HepG2 (cell line): ENCODE data around the gene PRR5L. TPM values are rescaled to one million over a fixed set of nuclear protein-coding genes. Genes with fewer than 3 reads are reported as not detected.

Experiments used
- ARHGAP35 ChIP-seq: sonication (generic); formaldehyde crosslinking; IDR thresholded peaks from 2 replicates; pipeline ENCODE4 v1.9.0; 2022; ENCODE audit warnings: mild to moderate bottlenecking, inconsistent platforms, moderate library complexity, missing genetic modification reagents, borderline replicate concordance
- ATRX ChIP-seq: sonication (generic); formaldehyde crosslinking; IDR thresholded peaks from 2 replicates; pipeline ENCODE4 v1.4.0; 2020; ENCODE audit warnings: missing genetic modification reagents, borderline replicate concordance
- BCL6 ChIP-seq: IDR thresholded peaks from 2 replicates; pipeline ENCODE4 v1.6.1; 2016; ENCODE audit warnings: missing genetic modification reagents, missing compliant biosample characterization
- CREBL2 ChIP-seq: sonication (generic); formaldehyde crosslinking; IDR thresholded peaks from 2 replicates; pipeline ENCODE4 v1.8.1; 2023; ENCODE audit warnings: missing genetic modification reagents, mild to moderate bottlenecking, borderline replicate concordance
- HNF4A ChIP-seq: sonication (generic); formaldehyde crosslinking; IDR thresholded peaks from 2 replicates; pipeline ENCODE4 v1.4.0; 2020; ENCODE audit warnings: missing genetic modification reagents
- IKZF1 ChIP-seq: fragments of 450-650 bp; IDR thresholded peaks from 2 replicates; pipeline ENCODE4 v1.7.1; 2016
- KLF15 ChIP-seq: sonication (generic); formaldehyde crosslinking; IDR thresholded peaks from 2 replicates; pipeline ENCODE4 v1.8.1; 2023; ENCODE audit warnings: borderline replicate concordance, mild to moderate bottlenecking, inconsistent platforms, missing genetic modification reagents, mixed read lengths
- MTA1 ChIP-seq: sonication (generic); formaldehyde crosslinking; IDR thresholded peaks from 2 replicates; pipeline ENCODE4 v1.4.0; 2020; ENCODE audit warnings: missing genetic modification reagents, mild to moderate bottlenecking, borderline replicate concordance
- MYNN ChIP-seq: sonication (generic); formaldehyde crosslinking; IDR thresholded peaks from 2 replicates; pipeline ENCODE4 v1.4.0; 2020; ENCODE audit warnings: mild to moderate bottlenecking, low read depth, missing genetic modification reagents
- PBX3 ChIP-seq: sonication (generic); formaldehyde crosslinking; IDR thresholded peaks from 2 replicates; pipeline ENCODE4 v1.8.1; 2023; ENCODE audit warnings: missing genetic modification reagents, inconsistent platforms, borderline replicate concordance
- RAD51 ChIP-seq: fragments of 450-650 bp; IDR thresholded peaks from 2 replicates; pipeline ENCODE4 v1.6.1; 2016; ENCODE audit warnings: borderline replicate concordance
- SMARCE1 ChIP-seq: fragments of 450-650 bp; IDR thresholded peaks from 2 replicates; pipeline ENCODE4 v1.6.1; 2017; ENCODE audit warnings: borderline replicate concordance
- TOPORS ChIP-seq: sonication (generic); formaldehyde crosslinking; IDR thresholded peaks from 2 replicates; pipeline ENCODE4 v1.8.0; 2023; ENCODE audit warnings: mild to moderate bottlenecking, missing genetic modification reagents
- ZBTB3 ChIP-seq: sonication (generic); formaldehyde crosslinking; IDR thresholded peaks from 2 replicates; pipeline ENCODE4 v1.4.0; 2020; ENCODE audit warnings: low read depth, mild to moderate bottlenecking, moderate library complexity, missing genetic modification reagents, borderline replicate concordance
- ZBTB4 ChIP-seq: sonication (generic); formaldehyde crosslinking; IDR thresholded peaks from 2 replicates; pipeline ENCODE4 v1.4.0; 2020; ENCODE audit warnings: missing genetic modification reagents, mild to moderate bottlenecking, borderline replicate concordance
- ZMYM4 ChIP-seq: sonication (generic); formaldehyde crosslinking; IDR thresholded peaks from 2 replicates; pipeline ENCODE4 v1.8.1; 2023; ENCODE audit warnings: mild to moderate bottlenecking, missing genetic modification reagents
- ZNF124 ChIP-seq: sonication (generic); formaldehyde crosslinking; IDR thresholded peaks from 2 replicates; pipeline ENCODE4 v1.4.0; 2020; ENCODE audit warnings: missing genetic modification reagents
- ZNF225 ChIP-seq: sonication (generic); formaldehyde crosslinking; IDR thresholded peaks from 2 replicates; pipeline ENCODE4 v1.4.0; 2020; ENCODE audit warnings: mild to moderate bottlenecking, missing genetic modification reagents
- ZNF510 ChIP-seq: sonication (generic); formaldehyde crosslinking; IDR thresholded peaks from 2 replicates; pipeline ENCODE4 v1.4.0; 2020; ENCODE audit warnings: low read depth, mild to moderate bottlenecking, missing genetic modification reagents
- ZNF546 ChIP-seq: sonication (generic); formaldehyde crosslinking; conservative IDR thresholded peaks from 2 replicates; pipeline ENCODE4 v1.8.1; 2023; ENCODE audit warnings: mild to moderate bottlenecking, missing genetic modification reagents
- ZNF644 ChIP-seq: IDR thresholded peaks from 2 replicates; pipeline ENCODE4 v1.6.1; 2016; ENCODE audit warnings: low read depth
- ZNF709 ChIP-seq: sonication (generic); formaldehyde crosslinking; IDR thresholded peaks from 2 replicates; pipeline ENCODE4 v1.5.0; 2020; ENCODE audit warnings: mild to moderate bottlenecking, missing genetic modification reagents
- ZNF749 ChIP-seq: sonication (generic); formaldehyde crosslinking; IDR thresholded peaks from 2 replicates; pipeline ENCODE4 v1.8.0; 2022; ENCODE audit warnings: mild to moderate bottlenecking, missing genetic modification reagents, moderate library complexity, borderline replicate concordance
- polyA plus RNA-seq, 8 experiments: library from polyadenylated mRNA; depleted of rRNA in 3 of 8; stranded (reverse) in 7 of 8; unstranded in 1 of 8; fragments of >200 nt; fragmentation: Illumina TruSeq in 4 of 8; extraction: Trizol in 4 of 8; gene quantifications; 2 replicates each; pipeline versions ENCODE4 v1.2.1 to v1.2.3, GENCODE V29; 2011 to 2016; ENCODE audit warnings: low read depth in 4 of 8, missing spikeins in 1 of 8, mixed read lengths in 1 of 8; ENCODE audit not compliant: insufficient read depth in 1 of 8
- total RNA-seq, 5 experiments: library from RNA; depleted of rRNA; stranded (reverse); fragments of >200 nt; fragmentation: Illumina TruSeq; extraction: Trizol; gene quantifications; 2 replicates each; pipeline ENCODE4 v1.2.3, GENCODE V29; 2016; ENCODE audit warnings: low read depth in 1 of 5
- TF ChIP-seq, protein P1 (sequence below): IDR thresholded peaks from 2 replicates; pipeline ENCODE4 v1.4.0; 2020; ENCODE audit warnings: mild to moderate bottlenecking, missing genetic modification reagents

PRR5L gene
- total and polyA plus RNA-seq, 2 of the 13 experiments (the other 11 are each of a cell fraction or from before 2014, with no cell fraction given), result 0.16 TPM; not detected in 1

DNA sequence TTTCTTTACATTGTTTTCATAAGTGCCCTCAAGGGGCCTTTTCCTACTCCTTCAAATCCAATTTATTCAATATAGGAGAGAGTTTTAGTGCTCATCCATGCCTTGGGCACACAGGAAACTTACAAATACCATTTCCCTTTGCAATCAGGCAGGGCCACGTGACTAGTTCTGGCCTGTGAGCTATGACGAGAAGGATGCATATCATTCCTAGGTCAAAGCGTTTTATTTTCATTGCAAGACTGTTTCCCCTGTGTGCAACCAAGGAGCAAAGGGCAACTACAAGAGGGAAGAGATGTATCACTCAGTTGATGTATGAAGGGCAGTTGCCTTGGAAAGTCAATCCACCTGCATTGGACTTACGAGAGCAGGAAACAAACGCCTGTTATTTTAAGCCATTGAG is 215.9 kb downstream of the PRR5L start (continued):
- TF ChIP-seq, protein P1, sequence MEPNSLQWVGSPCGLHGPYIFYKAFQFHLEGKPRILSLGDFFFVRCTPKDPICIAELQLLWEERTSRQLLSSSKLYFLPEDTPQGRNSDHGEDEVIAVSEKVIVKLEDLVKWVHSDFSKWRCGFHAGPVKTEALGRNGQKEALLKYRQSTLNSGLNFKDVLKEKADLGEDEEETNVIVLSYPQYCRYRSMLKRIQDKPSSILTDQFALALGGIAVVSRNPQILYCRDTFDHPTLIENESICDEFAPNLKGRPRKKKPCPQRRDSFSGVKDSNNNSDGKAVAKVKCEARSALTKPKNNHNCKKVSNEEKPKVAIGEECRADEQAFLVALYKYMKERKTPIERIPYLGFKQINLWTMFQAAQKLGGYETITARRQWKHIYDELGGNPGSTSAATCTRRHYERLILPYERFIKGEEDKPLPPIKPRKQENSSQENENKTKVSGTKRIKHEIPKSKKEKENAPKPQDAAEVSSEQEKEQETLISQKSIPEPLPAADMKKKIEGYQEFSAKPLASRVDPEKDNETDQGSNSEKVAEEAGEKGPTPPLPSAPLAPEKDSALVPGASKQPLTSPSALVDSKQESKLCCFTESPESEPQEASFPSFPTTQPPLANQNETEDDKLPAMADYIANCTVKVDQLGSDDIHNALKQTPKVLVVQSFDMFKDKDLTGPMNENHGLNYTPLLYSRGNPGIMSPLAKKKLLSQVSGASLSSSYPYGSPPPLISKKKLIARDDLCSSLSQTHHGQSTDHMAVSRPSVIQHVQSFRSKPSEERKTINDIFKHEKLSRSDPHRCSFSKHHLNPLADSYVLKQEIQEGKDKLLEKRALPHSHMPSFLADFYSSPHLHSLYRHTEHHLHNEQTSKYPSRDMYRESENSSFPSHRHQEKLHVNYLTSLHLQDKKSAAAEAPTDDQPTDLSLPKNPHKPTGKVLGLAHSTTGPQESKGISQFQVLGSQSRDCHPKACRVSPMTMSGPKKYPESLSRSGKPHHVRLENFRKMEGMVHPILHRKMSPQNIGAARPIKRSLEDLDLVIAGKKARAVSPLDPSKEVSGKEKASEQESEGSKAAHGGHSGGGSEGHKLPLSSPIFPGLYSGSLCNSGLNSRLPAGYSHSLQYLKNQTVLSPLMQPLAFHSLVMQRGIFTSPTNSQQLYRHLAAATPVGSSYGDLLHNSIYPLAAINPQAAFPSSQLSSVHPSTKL (CRISPR knock-in tag), result peak; percentile 30; the same call in 1 of the 2 replicates
- TF ChIP-seq SMARCE1 (no peak), KLF15 (no peak), CREBL2 (CRISPR knock-in tag) (no peak), BCL6 (CRISPR knock-in tag) (no peak), ZNF709 (CRISPR knock-in tag) (no peak), ZNF546 (CRISPR knock-in tag) (no peak), HNF4A (CRISPR knock-in tag) (peak; percentile 50; the same call in 1 of the 2 replicates), ZBTB3 (CRISPR knock-in tag) (no peak), ZNF510 (CRISPR knock-in tag) (no peak), ZNF225 (CRISPR knock-in tag) (no peak), MYNN (CRISPR knock-in tag) (no peak), MTA1 (CRISPR knock-in tag) (no peak), RAD51 (peak; percentile 68; the same call in 1 of the 2 replicates), ZMYM4 (CRISPR knock-in tag) (0 out of 2 replicates have a peak, but pooled peaks have one; percentile 20), ATRX (CRISPR knock-in tag) (no peak), TOPORS (no peak), ZNF749 (CRISPR knock-in tag) (no peak), PBX3 (CRISPR knock-in tag) (no peak), ZNF644 (CRISPR knock-in tag) (0 out of 2 replicates have a peak, but pooled peaks have one; percentile 18), ZNF124 (CRISPR knock-in tag) (no peak), IKZF1 (no peak), ARHGAP35 (CRISPR knock-in tag) (no peak), ZBTB4 (CRISPR knock-in tag) (no peak)
